Measurements from ENCODE around the gene AQP1. TPM values are rescaled to one million over a fixed set of nuclear protein-coding genes. Genes with fewer than 3 reads are reported as not detected.

AQP1 gene
- polyA plus RNA-seq, 1 donor from 2014 or later, result 3.2 TPM

DNA sequence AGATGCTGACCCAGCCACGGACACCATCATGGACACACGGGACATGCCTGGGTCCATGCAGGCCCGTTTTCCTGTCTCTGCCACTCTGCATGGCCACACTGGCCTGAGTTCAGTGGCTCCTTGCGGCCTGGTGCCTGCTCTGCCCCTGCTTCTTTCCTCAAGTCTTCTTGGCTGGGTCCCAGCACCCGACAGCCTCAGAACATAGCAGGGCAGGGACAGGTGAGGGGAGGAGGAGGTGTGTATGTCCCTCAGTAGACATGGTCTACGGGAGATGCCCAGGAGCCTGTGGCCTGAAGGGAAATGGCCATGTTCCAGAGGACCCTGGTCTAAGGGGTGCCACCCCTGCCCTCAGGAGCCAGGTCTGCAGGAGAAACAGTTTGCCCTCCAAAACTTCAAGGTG is 2.2 kb upstream of the AQP1 start:
- Histone ChIP-seq H3K9me2 (ENCODE audit: insufficient read depth, low read length) (no peaks in the 10 kb centered on the region), H3K36me3 (ENCODE audit: insufficient read depth, low read length) (no peaks in the 10 kb centered on the region), H3K27ac (ENCODE audit: low read length) (no peak overlapping the region), H3K9ac (ENCODE audit: low read length) (no peak overlapping the region), H2AFZ (ENCODE audit: low read depth, low read length) (no peak overlapping the region), H3K4me2 (ENCODE audit: low read length) (no peak overlapping the region), H3K79me2 (replicated peaks; ENCODE audit: insufficient read depth, low read length) (no peaks in the 10 kb centered on the region), H3F3A (ENCODE audit: insufficient read depth, low read length, poor library complexity, severe bottlenecking) (no peaks in the 10 kb centered on the region), H4K20me1 (ENCODE audit: insufficient read depth) (no peaks in the 10 kb centered on the region), H3K4me3 (ENCODE audit: low read length) (no peak overlapping the region), H3K9me3 (ENCODE audit: low read length) (no peaks in the 10 kb centered on the region), H3K27me3 (ENCODE audit: insufficient read depth, low read depth, low read length) (no peaks in the 10 kb centered on the region)
- TF ChIP-seq EP300 (conservative IDR thresholded peaks at IDR 0.05; ENCODE audit: poor library complexity, severe bottlenecking) (no peak), TAF1 (IDR thresholded peaks at IDR 0.05; ENCODE audit: low read depth) (no peak), SMC3 (conservative IDR thresholded peaks at IDR 0.05; ENCODE audit: poor library complexity) (no peak), MXI1 (conservative IDR thresholded peaks at IDR 0.05; ENCODE audit: poor library complexity, severe bottlenecking) (no peak), EZH2 (IDR thresholded peaks at IDR 0.05; ENCODE audit: borderline replicate concordance, insufficient read depth, low read length, poor library complexity, severe bottlenecking) (no peak)
- TF ChIP-seq, protein P1, sequence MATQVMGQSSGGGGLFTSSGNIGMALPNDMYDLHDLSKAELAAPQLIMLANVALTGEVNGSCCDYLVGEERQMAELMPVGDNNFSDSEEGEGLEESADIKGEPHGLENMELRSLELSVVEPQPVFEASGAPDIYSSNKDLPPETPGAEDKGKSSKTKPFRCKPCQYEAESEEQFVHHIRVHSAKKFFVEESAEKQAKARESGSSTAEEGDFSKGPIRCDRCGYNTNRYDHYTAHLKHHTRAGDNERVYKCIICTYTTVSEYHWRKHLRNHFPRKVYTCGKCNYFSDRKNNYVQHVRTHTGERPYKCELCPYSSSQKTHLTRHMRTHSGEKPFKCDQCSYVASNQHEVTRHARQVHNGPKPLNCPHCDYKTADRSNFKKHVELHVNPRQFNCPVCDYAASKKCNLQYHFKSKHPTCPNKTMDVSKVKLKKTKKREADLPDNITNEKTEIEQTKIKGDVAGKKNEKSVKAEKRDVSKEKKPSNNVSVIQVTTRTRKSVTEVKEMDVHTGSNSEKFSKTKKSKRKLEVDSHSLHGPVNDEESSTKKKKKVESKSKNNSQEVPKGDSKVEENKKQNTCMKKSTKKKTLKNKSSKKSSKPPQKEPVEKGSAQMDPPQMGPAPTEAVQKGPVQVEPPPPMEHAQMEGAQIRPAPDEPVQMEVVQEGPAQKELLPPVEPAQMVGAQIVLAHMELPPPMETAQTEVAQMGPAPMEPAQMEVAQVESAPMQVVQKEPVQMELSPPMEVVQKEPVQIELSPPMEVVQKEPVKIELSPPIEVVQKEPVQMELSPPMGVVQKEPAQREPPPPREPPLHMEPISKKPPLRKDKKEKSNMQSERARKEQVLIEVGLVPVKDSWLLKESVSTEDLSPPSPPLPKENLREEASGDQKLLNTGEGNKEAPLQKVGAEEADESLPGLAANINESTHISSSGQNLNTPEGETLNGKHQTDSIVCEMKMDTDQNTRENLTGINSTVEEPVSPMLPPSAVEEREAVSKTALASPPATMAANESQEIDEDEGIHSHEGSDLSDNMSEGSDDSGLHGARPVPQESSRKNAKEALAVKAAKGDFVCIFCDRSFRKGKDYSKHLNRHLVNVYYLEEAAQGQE (IDR thresholded peaks at IDR 0.05; ENCODE audit: borderline replicate concordance), result no peak

DNA sequence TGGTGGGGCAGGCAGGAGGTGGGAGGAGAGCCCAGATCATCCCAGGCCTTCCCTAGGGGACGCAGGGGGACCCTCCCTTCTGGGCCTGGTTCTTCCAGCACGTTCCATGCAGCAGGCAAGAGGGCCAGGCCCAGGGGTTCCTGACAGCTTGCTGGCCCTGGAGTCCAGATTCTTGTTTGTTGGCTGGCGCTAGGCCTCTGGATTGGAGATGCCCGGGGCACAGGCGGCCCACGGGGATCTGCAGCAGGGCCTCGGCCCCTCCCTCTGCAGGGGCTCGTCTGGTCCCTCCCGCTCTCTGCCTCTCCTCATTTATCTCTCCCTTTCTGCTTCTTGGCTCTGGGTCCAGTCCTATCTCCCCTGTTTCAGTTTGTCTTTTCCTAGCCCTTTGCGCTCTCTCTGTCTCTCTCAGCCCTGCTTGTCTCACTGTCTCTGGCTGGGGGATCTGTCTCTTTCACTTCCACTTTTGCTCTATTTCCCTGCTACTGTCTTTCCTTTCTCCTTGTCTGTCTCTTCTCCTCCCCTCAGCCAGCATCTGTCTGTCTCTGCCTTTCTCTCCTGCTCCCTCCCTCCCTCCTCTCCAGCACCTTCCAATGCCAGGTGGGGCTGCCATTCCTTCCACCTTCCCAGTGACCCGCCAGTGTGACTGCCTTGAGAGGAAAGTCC is 1.1 kb upstream of the AQP1 start:
- H3K4me3 ChIP-seq (ENCODE audit: low read length), result no peak overlapping the region
- H3K9me3 ChIP-seq (ENCODE audit: low read length), result no peaks in the 10 kb centered on the region
- H3F3A ChIP-seq (ENCODE audit: insufficient read depth, low read length, poor library complexity, severe bottlenecking), result no peaks in the 10 kb centered on the region
- no peaks in the 10 kb centered on the region for H3K27me3 ChIP-seq (ENCODE audit: insufficient read depth, low read depth, low read length)
- no peak overlapping the region for H2AFZ ChIP-seq (ENCODE audit: low read depth, low read length)
- no peak overlapping the region for H3K9ac ChIP-seq (ENCODE audit: low read length)
- H3K79me2 ChIP-seq (replicated peaks; ENCODE audit: insufficient read depth, low read length), result no peaks in the 10 kb centered on the region
- H4K20me1 ChIP-seq (ENCODE audit: insufficient read depth), result no peaks in the 10 kb centered on the region
- no peak overlapping the region for H3K27ac ChIP-seq (ENCODE audit: low read length)
- TF ChIP-seq EP300 (conservative IDR thresholded peaks at IDR 0.05; ENCODE audit: poor library complexity, severe bottlenecking) (no peak), SMC3 (conservative IDR thresholded peaks at IDR 0.05; ENCODE audit: poor library complexity) (no peak), POLR2AphosphoS5 (IDR thresholded peaks at IDR 0.05) (no peak), MXI1 (conservative IDR thresholded peaks at IDR 0.05; ENCODE audit: poor library complexity, severe bottlenecking) (no peak), TAF1 (IDR thresholded peaks at IDR 0.05; ENCODE audit: low read depth) (no peak), RAD21 (conservative IDR thresholded peaks at IDR 0.05) (no peak), EZH2 (IDR thresholded peaks at IDR 0.05; ENCODE audit: borderline replicate concordance, insufficient read depth, low read length, poor library complexity, severe bottlenecking) (no peak)
- TF ChIP-seq, protein P2, sequence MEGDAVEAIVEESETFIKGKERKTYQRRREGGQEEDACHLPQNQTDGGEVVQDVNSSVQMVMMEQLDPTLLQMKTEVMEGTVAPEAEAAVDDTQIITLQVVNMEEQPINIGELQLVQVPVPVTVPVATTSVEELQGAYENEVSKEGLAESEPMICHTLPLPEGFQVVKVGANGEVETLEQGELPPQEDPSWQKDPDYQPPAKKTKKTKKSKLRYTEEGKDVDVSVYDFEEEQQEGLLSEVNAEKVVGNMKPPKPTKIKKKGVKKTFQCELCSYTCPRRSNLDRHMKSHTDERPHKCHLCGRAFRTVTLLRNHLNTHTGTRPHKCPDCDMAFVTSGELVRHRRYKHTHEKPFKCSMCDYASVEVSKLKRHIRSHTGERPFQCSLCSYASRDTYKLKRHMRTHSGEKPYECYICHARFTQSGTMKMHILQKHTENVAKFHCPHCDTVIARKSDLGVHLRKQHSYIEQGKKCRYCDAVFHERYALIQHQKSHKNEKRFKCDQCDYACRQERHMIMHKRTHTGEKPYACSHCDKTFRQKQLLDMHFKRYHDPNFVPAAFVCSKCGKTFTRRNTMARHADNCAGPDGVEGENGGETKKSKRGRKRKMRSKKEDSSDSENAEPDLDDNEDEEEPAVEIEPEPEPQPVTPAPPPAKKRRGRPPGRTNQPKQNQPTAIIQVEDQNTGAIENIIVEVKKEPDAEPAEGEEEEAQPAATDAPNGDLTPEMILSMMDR (IDR thresholded peaks at IDR 0.05; ENCODE audit: poor library complexity, severe bottlenecking), result no peak
- TF ChIP-seq, protein P1 (IDR thresholded peaks at IDR 0.05; ENCODE audit: borderline replicate concordance), result no peak
- H3K9me2 ChIP-seq (ENCODE audit: insufficient read depth, low read length), result no peaks in the 10 kb centered on the region
- no peak overlapping the region for H3K4me2 ChIP-seq (ENCODE audit: low read length)
- H3K36me3 ChIP-seq (ENCODE audit: insufficient read depth, low read length), result no peaks in the 10 kb centered on the region
